Activated naive CD8-positive, alpha-beta T cell treated with anti-CD3 and anti-CD28 coated beads, Interleukin-2, amount 10 ng/mL, durations not matched to agents 7 days and 5 days (primary cell): Measurements from ENCODE around the gene WDR13. TPM values are rescaled to one million over a fixed set of nuclear protein-coding genes. Genes with fewer than 3 reads are reported as not detected.
A peak's percentile ranks its signal among the peaks of the same experiment; 100 is the strongest.
"Not testable (repeated sequence)": the region's sequence is repeated elsewhere in the genome, so short reads cannot be mapped to it uniquely, and the experiment has no call there.

Source experiments
- ATAC-seq: fragments of 150-1000 bp; cut with Tn5 transposase; one replicate; pipeline ENCODE4 v1.10.0; 2021; ENCODE audit warnings: low read depth, moderate library complexity
- POLR2A ChIA-PET: fragments of 350-600 bp; sonication (Branson Sonifier 250); formaldehyde crosslinking; loops from one replicate; lab custom pipeline; 2021; ENCODE audit warnings: antibody characterized with exemption; lab: Charles Lee
- DNase-seq: peaks from one replicate; pipeline ENCODE4 v3.0.0; 2021
- H3K27ac Mint-ChIP-seq: one replicate; pipeline ENCODE4 v1.8.0; 2022; ENCODE audit warnings: mild to moderate bottlenecking, mixed read lengths
- H3K27me3 Mint-ChIP-seq: one replicate; pipeline ENCODE4 v1.8.0; 2022; ENCODE audit warnings: mild to moderate bottlenecking, moderate library complexity, mixed read lengths
- H3K36me3 Mint-ChIP-seq: one replicate; pipeline ENCODE4 v1.8.0; 2021; ENCODE audit warnings: mild to moderate bottlenecking, mixed read lengths
- H3K4me1 Mint-ChIP-seq: one replicate; pipeline ENCODE4 v1.8.0; 2021; ENCODE audit warnings: mixed read lengths
- H3K4me3 Mint-ChIP-seq: one replicate; pipeline ENCODE4 v1.8.0; 2022; ENCODE audit warnings: mild to moderate bottlenecking, moderate library complexity, mixed read lengths
- H3K9me3 Mint-ChIP-seq: one replicate; pipeline ENCODE4 v1.8.0; 2021; ENCODE audit warnings: mixed read lengths
- total RNA-seq, 2 experiments: library from RNA; stranded (reverse); gene quantifications; one replicate each; pipeline ENCODE4 v1.2.3, GENCODE V29; 2021

The WDR13 gene
- total RNA-seq, 2 experiments from 2014 or later = 45.6 to 52.0 TPM

- H3K9me3 Mint-ChIP-seq = no peaks in the 10 kb centered on the region
- H3K4me1 Mint-ChIP-seq = peaks cover 3% of the 10 kb centered on the region
- no peaks in the 10 kb centered on the region for H3K36me3 Mint-ChIP-seq
- H3K4me3 Mint-ChIP-seq = no peak overlapping the region
- POLR2A ChIA-PET = interaction anchor here (0.9 to 1.7 kb wide), 2 partner anchors 47 to 263 kb away, joined by 6 read pairs; partner anchors contain the start of gene SLC35A2
- DNase-seq (no peak), ATAC-seq (peak; percentile 45)
- H3K27ac Mint-ChIP-seq = no peak overlapping the region
- no peaks in the 10 kb centered on the region for H3K27me3 Mint-ChIP-seq
Observed at GRCh38 chrX:48648336-48648751, 51.1 kb downstream of the WDR13 start.

DNA sequence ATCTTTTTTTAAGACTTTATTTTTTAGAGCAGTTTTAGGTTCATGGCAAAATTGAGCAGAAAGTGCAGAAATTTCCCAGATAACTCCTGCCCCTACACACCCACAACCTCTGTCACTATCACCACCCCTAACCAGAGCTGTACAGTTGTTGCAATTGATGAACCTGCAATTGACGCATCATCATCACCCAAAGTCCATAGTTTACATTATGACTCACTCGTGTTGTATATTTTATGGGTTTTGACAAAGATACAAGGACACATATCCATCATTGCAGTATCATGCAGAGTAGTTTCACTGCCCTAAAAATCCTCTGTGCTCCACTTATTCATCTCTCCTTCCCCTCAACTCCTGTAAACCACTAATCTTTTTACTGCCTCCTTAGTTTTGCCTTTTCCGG is 51.8 kb downstream of the WDR13 start:
- Mint-ChIP-seq H3K9me3 (no peaks in the 10 kb centered on the region), H3K4me3 (no peak overlapping the region), H3K27ac (no peak overlapping the region), H3K4me1 (peaks cover 3% of the 10 kb centered on the region), H3K36me3 (no peaks in the 10 kb centered on the region), H3K27me3 (no peaks in the 10 kb centered on the region)
- DNase-seq (no peak), ATAC-seq (no peak)
- POLR2A ChIA-PET = interaction anchor here (0.9 to 1.7 kb wide), 2 partner anchors 47 to 263 kb away, joined by 6 read pairs; partner anchors contain the start of gene SLC35A2

- DNase-seq, H3K27ac Mint-ChIP-seq, H3K9me3 Mint-ChIP-seq, H3K27me3 Mint-ChIP-seq, H3K36me3 Mint-ChIP-seq, ATAC-seq, POLR2A ChIA-PET, H3K4me1 Mint-ChIP-seq, H3K4me3 Mint-ChIP-seq: not testable (repeated sequence)
Observed at GRCh38 chrX:48652055-48652579, 54.8 kb downstream of the WDR13 start.

GRCh38 chrX:48654746-48655145 is 57.5 kb downstream of the WDR13 start:
- H3K4me1 Mint-ChIP-seq, POLR2A ChIA-PET, H3K27me3 Mint-ChIP-seq, DNase-seq, H3K36me3 Mint-ChIP-seq, ATAC-seq, H3K4me3 Mint-ChIP-seq, H3K27ac Mint-ChIP-seq, H3K9me3 Mint-ChIP-seq: not testable (repeated sequence)

Other genes with a start within 250 kb of the WDR13 start
- not detected for gene SSX3, start 240.8 kb upstream of the WDR13 start, total RNA-seq
- not detected for gene SSX4, start 214.0 kb upstream of the WDR13 start, total RNA-seq
- not detected for gene SSX4B, start 185.5 kb upstream of the WDR13 start, total RNA-seq
- 10 to 100 TPM; 58.8 to 62.6 TPM for gene SLC38A5, start 127.2 kb upstream of the WDR13 start, total RNA-seq
- 10 to 100 TPM; 56.2 to 59.2 TPM for gene FTSJ1, start 121.3 kb upstream of the WDR13 start, total RNA-seq
- 10 to 100 TPM; 23.9 to 24.1 TPM for gene PORCN, start 88.5 kb upstream of the WDR13 start, total RNA-seq
- 100 to 1,000 TPM; 200 to 214 TPM for gene EBP, start 75.7 kb upstream of the WDR13 start, total RNA-seq
- gene TBC1D25, start 57.8 kb upstream of the WDR13 start, total RNA-seq = 10 to 100 TPM; 22.5 to 22.6 TPM
- gene RBM3, start 23.0 kb upstream of the WDR13 start, total RNA-seq = 100 to 1,000 TPM; 159 to 164 TPM
- gene WAS, start 86.3 kb downstream of the WDR13 start, total RNA-seq = 100 to 1,000 TPM; 142 to 146 TPM
- gene SUV39H1, start 99.2 kb downstream of the WDR13 start, total RNA-seq = 10 to 100 TPM; 25.4 to 26.8 TPM
- not detected for gene GLOD5, start 164.3 kb downstream of the WDR13 start, total RNA-seq
- gene GATA1, start 189.1 kb downstream of the WDR13 start, total RNA-seq = not detected
- gene HDAC6, start 204.6 kb downstream of the WDR13 start, total RNA-seq = 100 to 1,000 TPM; 107 to 113 TPM
- not detected for gene ERAS, start 229.0 kb downstream of the WDR13 start, total RNA-seq
- 1 to 10 TPM in 1 of 2 experiments, under 1 TPM in 1; 0.68 to 1.2 TPM for gene PCSK1N, start 238.1 kb downstream of the WDR13 start, total RNA-seq